Erythroblast (primary cell): ENCODE results near the gene PRKAR1A.

Source experiments
- GATA1 ChIP-seq: IDR thresholded peaks from 2 replicates; pipeline ENCODE4 v1.6.1; 2011; ENCODE audit warnings: low read depth, mild to moderate bottlenecking, control low read depth, low read length, moderate library complexity
- POLR2A ChIP-seq: IDR thresholded peaks from 2 replicates; pipeline ENCODE4 v1.6.1; 2011; ENCODE audit warnings: mild to moderate bottlenecking, low read length

GRCh38 chr17:68598545-68598961, 86.3 kb downstream of the PRKAR1A start:
- TF ChIP-seq POLR2A (no peak), GATA1 (no peak)
